Neural crest cell (in vitro differentiated cells): Measurements from ENCODE around the gene SDK1. TPM values are rescaled to one million over a fixed set of nuclear protein-coding genes. Genes with fewer than 3 reads are reported as not detected.

Source experiments
- DNase-seq: peaks from one replicate; pipeline ENCODE4 v3.0.0; 2021; ENCODE audit warnings: low read depth, mixed read lengths, low spot score
- H3K27ac Mint-ChIP-seq: one replicate; pipeline ENCODE4 v1.8.0; 2021; ENCODE audit warnings: mild to moderate bottlenecking, mixed read lengths; ENCODE audit not compliant: unreplicated experiment
- H3K27me3 Mint-ChIP-seq: 2 replicates; pipeline ENCODE4 v1.8.0; 2021; ENCODE audit warnings: low read depth, mild to moderate bottlenecking, mixed read lengths
- H3K36me3 Mint-ChIP-seq: 2 replicates; pipeline ENCODE4 v1.8.0; 2021; ENCODE audit warnings: low read depth, mild to moderate bottlenecking, mixed read lengths
- H3K4me1 Mint-ChIP-seq: 2 replicates; pipeline ENCODE4 v1.8.0; 2021; ENCODE audit warnings: mixed read lengths
- H3K4me3 Mint-ChIP-seq: one replicate; pipeline ENCODE4 v1.8.0; 2021; ENCODE audit warnings: mild to moderate bottlenecking, mixed read lengths
- H3K9me3 Mint-ChIP-seq: 2 replicates; pipeline ENCODE4 v1.8.0; 2021; ENCODE audit warnings: mixed read lengths
- total RNA-seq: library from RNA; stranded (reverse); gene quantifications from 2 replicates; pipeline ENCODE4 v1.2.1, GENCODE V29; 2021
- TF ChIP-seq, protein P1 (sequence below): fragments of 200-600 bp; sonication (generic); conservative IDR thresholded peaks from 2 replicates; pipeline ENCODE4 v1.5.0; 2021; ENCODE audit warnings: antibody characterized with exemption, mild to moderate bottlenecking

Gene SDK1
- total RNA-seq, 1 donor from 2014 or later, result 11.6 TPM

GRCh38 chr7:4037877-4038276 lies 736.8 kb downstream of the SDK1 start:
- Mint-ChIP-seq H3K4me3 (no peak overlapping the region), H3K9me3 (no peaks in the 10 kb centered on the region), H3K27me3 (no peaks in the 10 kb centered on the region), H3K27ac (no peak overlapping the region), H3K4me1 (peaks cover 5% of the 10 kb centered on the region), H3K36me3 (no peaks in the 10 kb centered on the region)
- no peak for DNase-seq
- TF ChIP-seq, protein P1, sequence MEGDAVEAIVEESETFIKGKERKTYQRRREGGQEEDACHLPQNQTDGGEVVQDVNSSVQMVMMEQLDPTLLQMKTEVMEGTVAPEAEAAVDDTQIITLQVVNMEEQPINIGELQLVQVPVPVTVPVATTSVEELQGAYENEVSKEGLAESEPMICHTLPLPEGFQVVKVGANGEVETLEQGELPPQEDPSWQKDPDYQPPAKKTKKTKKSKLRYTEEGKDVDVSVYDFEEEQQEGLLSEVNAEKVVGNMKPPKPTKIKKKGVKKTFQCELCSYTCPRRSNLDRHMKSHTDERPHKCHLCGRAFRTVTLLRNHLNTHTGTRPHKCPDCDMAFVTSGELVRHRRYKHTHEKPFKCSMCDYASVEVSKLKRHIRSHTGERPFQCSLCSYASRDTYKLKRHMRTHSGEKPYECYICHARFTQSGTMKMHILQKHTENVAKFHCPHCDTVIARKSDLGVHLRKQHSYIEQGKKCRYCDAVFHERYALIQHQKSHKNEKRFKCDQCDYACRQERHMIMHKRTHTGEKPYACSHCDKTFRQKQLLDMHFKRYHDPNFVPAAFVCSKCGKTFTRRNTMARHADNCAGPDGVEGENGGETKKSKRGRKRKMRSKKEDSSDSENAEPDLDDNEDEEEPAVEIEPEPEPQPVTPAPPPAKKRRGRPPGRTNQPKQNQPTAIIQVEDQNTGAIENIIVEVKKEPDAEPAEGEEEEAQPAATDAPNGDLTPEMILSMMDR, result no peak

GRCh38 chr7:4040109-4040928 lies 739.3 kb downstream of the SDK1 start:
- Mint-ChIP-seq H3K27me3 (no peaks in the 10 kb centered on the region), H3K4me3 (no peak overlapping the region), H3K27ac (peak overlapping the region; percentile 27), H3K4me1 (peaks cover 5% of the 10 kb centered on the region), H3K36me3 (no peaks in the 10 kb centered on the region), H3K9me3 (no peaks in the 10 kb centered on the region)
- TF ChIP-seq, protein P1, result no peak
- no peak for DNase-seq

- H3K27ac Mint-ChIP-seq, result no peak overlapping the region
- peaks cover 5% of the 10 kb centered on the region for H3K4me1 Mint-ChIP-seq
These were observed 741.5 kb downstream of the SDK1 start for GRCh38 chr7:4042402-4043045.

DNA sequence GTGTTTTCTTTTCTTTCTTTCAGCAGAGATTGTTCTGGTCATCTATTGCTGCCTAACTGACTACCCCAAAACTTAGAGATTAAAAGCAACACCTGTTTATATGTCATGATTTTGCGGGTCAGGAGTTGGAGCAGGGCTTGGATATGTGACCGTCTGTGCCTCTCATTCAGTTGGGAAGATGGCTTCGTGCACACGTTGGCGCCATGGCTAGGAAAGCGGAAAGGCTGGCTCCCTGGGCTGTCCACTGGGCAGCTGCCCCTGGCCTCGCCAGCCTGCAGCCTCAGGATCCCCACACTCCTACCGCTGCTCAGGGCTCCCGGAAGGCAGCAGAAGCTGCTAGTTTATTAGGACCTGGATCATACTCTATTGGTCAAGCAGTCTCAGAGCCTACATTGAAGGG lies 742.9 kb downstream of the SDK1 start:
- no peaks in the 10 kb centered on the region for H3K27me3 Mint-ChIP-seq
- no peaks in the 10 kb centered on the region for H3K36me3 Mint-ChIP-seq
- no peak for DNase-seq
- TF ChIP-seq, protein P1, result no peak
- no peak overlapping the region for H3K27ac Mint-ChIP-seq
- peaks cover 5% of the 10 kb centered on the region for H3K4me1 Mint-ChIP-seq
- no peaks in the 10 kb centered on the region for H3K9me3 Mint-ChIP-seq
- H3K4me3 Mint-ChIP-seq, result no peak overlapping the region

More at GRCh38 chr7:4042402-4043045, 741.5 kb downstream of the SDK1 start:
- Mint-ChIP-seq H3K4me3 (no peak overlapping the region), H3K9me3 (no peaks in the 10 kb centered on the region), H3K36me3 (no peaks in the 10 kb centered on the region), H3K27me3 (no peaks in the 10 kb centered on the region)
- TF ChIP-seq, protein P1, result no peak
- DNase-seq, result no peak

GRCh38 chr7:4045450-4045849 lies 744.4 kb downstream of the SDK1 start:
- TF ChIP-seq, protein P1, result no peak
- Mint-ChIP-seq H3K27me3 (no peaks in the 10 kb centered on the region), H3K9me3 (no peaks in the 10 kb centered on the region)

More at GRCh38 chr7:4045450-4045849, 744.4 kb downstream of the SDK1 start:
- no peaks in the 10 kb centered on the region for H3K36me3 Mint-ChIP-seq
- peaks cover 5% of the 10 kb centered on the region for H3K4me1 Mint-ChIP-seq
- no peak overlapping the region for H3K27ac Mint-ChIP-seq
- DNase-seq, result no peak
- H3K4me3 Mint-ChIP-seq, result no peak overlapping the region
